ENCODE data around the gene HDAC1.

The HDAC1 gene

DNA sequence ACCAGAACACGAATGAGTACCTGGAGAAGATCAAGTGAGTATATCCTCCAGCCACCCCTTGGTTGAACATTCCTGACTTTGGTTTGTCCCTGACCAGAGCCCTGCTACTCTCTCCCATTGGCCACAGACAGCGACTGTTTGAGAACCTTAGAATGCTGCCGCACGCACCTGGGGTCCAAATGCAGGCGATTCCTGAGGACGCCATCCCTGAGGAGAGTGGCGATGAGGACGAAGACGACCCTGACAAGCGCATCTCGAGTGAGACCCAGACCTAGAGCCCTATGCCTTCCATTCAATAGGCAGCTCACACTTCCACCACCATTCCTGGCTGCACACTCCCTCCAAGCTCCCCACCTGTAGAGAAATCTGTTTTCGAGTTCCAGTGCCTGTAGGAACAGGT lies 39.7 kb downstream of the HDAC1 start:
- no peak for DNase-seq

DNA sequence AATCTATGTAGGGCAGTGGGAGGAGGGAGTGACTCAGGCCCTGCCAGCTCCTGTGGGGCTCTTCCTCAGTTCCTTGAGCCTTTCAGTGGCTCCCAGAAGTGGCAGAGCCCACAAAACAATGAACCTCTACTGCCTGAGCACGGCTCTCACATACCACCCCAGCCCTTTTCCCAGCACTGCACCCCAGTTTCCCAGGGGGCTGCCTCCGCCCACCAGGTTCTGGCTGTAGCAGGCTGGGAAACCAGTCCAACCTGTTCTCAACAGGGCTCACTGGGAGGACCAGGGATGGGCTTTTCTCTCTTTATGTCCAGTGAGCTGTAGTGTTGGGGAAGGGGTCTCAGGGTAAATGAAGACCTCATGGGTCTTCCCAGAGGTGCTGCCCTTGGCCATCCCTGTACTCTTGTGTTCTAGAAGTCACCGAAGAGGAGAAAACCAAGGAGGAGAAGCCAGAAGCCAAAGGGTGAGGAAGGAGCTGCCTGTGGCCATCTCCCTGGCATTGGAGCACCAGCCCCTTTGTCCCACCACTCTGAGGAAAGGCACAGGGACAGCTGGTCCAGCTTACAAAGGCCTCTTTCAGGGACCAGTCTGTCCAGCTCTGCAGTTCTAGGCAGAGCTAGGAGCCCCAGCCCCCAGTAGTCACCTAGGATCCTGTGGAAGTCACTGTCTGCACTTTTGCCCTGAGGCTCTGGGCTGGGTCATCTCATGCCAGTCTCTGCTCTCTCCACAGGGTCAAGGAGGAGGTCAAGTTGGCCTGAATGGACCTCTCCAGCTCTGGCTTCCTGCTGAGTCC lies 40.6 kb downstream of the HDAC1 start:
- no peak for DNase-seq

DNA sequence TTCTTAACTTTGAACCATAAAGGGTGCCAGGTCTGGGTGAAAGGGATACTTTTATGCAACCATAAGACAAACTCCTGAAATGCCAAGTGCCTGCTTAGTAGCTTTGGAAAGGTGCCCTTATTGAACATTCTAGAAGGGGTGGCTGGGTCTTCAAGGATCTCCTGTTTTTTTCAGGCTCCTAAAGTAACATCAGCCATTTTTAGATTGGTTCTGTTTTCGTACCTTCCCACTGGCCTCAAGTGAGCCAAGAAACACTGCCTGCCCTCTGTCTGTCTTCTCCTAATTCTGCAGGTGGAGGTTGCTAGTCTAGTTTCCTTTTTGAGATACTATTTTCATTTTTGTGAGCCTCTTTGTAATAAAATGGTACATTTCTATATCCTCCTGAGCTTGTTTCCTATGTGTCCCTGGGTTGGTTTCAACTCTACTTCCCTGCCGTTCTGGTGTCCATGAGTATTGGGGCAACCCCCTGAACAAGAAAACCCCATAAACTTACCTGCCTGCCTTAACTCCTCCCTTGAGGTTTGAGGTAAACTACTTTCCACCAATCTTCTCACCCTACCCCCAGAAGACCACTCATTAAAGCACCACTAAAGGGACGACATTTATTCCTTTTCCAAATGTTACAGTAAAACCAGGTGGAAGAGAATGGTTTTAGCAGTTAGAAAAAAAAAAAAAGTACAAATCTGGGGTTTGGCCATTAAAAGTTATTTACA lies 41.5 kb downstream of the HDAC1 start:
- no peak for DNase-seq

DNA sequence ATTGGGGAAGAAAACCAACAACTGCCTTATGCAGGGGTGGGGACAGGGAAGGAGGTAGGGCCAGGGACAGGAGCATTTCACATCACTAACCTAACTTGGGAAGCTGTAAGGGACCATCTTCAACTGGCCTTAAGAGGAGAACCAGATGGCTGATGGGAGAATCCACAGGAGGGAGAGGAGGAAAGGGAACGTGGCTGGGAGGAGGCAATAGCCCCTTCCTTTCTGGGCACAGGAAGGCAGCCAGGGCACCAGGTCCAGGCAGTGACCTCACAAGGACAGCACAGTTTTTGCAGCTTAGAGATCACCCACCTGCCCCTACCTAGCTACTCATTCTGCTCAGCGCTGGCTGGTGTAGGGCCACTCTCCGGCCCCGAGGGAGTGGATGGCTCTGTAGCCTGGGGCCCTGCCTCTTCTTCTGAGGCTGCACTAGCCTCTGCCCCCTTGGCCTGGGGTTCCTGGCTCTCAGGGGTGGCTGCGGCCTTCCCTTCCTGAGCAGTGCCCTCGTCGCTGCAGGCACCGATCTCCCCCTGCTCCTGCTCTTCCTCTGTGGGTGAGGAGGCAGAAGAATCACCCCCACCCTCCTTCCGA lies 42.5 kb downstream of the HDAC1 start:
- DNase-seq: no peak

DNA sequence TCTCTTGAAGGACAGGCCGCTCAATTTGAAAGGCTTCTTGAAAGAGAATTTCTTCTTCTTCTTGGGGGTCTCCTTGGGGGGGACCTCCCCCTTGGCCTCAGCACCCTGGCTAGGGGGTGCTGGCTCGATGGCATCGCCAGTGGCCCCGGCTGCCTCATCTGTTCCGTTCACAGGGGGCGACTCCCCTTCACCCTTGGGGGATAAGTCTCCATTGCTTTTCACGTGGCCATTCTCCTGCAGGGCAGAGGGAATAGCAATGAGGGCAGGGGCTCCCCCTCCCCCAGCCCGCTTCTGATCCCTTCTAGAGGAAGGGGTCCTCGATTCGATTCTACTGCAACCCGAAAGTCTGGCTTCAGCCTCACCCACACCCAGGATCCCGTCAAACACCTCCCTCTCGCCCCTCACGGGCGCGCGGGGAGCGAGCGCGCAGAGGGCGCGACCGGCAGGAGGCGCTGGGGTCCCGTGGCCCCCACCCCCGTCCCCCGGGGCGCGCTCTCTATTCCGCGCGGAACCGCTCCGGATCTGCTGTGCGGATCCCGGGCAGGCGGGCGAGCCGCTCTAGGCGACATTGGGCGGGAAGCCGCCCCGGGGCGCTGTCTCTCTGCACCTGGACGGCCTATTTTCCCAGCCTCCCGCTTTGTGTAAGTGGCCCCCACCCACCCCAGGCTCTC lies 43.1 kb downstream of the HDAC1 start:
- DNase-seq: no peak

DNA sequence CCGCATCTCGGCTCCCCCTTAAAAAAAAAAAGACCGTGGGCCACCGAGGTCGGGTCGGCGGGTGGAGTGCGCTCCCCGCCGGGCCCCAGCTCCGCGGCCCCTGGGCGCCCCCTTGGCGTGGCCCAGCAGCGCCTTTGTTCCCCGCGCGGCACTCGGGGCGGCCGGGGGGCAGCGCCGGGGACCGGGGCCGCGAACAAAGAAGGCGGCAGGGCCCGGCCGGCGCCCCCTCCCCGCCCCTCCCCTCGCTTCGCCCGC lies 43.6 kb downstream of the HDAC1 start:
- DNase-seq: no peak

DNA sequence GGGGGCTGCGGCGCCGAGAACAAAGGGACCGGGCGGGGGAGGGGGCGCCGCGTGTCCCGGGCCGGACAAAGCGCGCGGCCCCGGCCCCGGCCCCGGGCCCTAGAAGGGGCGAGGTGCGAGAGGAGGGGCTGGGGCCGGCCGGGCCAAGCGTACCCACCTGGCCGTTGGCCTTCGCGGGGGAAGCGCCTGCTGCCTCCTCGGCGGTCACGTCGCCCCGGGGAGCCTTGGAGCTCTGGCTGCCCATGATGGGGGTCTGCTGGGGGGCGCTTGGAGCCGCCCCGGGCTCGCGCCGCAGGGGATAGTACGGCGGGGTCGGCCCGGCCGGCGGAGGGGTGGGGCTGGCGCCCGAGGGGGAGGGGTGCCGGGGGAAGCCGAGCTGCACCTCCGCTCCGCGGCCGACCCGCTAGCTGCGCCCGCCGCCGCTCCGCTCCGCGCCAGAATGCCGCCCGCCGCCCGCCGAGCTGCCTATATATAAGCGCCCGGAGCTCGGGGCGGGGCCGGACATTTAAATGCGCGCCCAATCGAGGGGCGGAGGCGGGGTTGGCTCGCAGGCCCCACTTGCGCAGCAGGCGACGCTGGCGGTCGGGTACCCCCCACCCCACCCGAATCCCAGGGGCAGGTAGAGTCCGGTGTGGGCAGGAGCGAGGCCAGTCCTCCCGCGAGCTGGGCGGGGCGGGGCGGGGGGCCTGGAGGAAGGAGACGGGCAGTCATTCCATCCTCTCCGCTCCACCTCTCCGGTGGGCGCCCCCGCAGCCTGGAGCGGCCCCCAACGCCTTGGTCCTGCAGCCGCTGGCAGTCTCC lies 44.1 kb downstream of the HDAC1 start, which contains the start of gene MARCKSL1:
Gene MARCKSL1, minus strand, starts transcription at position 444 of the 801 bp plus-strand sequence. Its CDS starts 200 bp downstream, at position 244.
- no peak for DNase-seq

DNA sequence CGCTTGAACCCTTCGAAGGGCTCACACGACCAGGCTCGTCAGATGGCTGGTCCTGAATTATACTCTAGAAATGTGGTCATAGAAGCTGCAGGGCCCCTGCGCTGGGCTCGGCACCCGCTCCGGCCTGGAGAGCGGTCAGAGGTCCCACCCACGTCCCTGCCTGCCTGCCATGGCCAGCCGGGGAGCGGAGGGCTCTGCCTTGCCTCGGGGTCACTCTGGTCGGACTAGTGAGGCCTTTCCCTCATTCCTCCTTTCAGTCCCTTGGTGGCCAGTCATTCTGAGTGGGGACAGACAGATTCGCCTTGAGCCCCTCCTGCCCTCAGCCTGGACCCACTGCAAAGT lies 44.7 kb downstream of the HDAC1 start:
- no peak for DNase-seq

DNA sequence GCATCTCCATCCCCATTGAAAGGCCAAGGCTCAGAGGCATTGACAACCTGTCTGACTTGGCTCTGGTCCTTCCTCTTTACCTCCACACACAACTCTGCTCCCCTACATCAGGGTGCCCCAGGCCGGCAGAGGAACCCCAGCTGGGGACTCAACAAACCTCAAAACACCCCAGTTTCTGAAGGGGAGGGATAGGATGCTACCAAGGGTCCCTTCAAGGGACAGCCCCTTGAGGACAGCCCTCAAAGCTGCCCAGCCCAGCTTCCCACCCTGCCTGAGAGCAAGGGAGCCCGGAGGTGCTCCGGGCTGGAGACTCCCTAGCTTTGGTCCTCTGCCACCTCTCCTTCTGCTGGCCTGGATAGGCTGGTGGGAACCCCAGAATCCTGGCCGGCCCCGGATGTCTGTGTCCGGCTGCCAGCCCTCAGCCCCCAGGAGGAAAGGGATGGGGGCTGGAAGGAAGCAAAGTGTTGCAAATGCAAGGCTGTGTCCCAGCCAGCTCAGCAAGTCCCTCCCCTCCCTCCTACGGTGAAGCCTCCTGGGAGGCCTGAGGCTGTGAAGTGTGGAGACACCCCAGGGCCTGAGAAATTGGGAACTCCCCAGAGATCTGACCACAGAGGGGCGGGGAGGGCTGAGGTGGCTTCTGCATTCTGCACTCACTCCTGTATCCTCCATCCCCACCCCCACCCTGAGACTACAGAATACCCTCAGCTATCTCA lies 45.2 kb downstream of the HDAC1 start:
- peak; percentile 85 for DNase-seq

DNA sequence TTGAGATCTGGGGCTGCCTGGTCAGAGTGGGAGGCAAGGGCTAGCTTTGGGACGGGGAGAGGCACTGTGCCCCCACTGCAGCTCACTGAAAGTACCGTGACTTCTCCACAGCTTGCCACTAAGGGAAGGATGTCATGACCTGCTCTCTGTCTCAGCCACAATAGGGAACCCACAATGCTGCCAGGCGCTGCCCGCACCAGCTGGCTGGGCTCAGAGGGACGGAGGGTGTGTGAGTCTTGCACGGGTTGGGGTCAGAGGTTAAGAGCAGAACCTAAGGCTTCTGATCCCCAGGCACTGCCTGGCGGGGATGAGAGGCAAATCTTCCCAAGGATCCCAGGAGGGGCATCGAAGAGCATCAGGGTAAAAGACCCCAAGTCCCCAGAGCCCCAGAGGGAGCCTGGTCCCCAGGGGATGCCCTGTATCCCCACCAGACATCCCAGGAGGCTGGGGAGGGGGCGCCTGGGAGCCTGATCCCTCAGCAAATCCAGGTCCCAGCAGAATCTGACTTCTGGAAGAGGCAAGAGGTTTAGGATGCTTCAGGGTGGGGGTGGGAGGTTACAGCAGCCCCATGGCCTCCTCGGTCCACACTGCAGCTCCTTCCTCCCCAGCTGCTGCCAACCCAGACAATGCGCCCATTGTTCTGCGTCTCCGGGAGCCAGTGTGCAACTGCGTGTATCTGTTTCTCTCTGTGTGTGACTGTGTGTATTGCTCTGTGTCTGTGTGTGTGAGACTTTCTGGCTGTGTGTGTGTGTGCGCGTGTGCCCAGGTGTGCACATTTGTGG lies 46.2 kb downstream of the HDAC1 start:
- DNase-seq: no peak

DNA sequence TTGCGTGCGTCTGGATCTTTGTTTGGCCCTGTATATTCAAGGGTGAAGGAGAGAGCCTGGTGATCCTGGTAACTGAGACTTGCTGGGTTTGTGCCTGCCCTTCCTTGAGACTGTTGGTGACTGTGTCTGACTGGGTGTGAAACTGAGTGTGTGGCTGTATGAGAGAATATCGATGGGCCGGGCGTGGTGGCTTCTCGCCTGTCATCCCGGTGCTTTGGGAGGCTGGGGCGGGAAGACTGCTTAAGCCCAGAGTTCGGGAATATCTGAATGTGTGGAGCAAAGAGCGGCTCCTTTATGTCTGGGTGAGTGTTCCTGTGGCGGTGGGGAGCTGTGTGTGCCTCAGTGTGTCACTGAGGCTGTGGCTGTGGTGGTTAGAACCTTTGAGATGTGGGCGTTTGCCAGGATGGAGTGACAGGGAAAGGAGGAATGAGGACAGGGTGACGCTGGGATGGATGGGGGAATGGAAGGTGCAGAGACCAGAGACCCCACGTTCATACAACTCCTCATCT lies 46.8 kb downstream of the HDAC1 start:
- no peak for DNase-seq

DNA sequence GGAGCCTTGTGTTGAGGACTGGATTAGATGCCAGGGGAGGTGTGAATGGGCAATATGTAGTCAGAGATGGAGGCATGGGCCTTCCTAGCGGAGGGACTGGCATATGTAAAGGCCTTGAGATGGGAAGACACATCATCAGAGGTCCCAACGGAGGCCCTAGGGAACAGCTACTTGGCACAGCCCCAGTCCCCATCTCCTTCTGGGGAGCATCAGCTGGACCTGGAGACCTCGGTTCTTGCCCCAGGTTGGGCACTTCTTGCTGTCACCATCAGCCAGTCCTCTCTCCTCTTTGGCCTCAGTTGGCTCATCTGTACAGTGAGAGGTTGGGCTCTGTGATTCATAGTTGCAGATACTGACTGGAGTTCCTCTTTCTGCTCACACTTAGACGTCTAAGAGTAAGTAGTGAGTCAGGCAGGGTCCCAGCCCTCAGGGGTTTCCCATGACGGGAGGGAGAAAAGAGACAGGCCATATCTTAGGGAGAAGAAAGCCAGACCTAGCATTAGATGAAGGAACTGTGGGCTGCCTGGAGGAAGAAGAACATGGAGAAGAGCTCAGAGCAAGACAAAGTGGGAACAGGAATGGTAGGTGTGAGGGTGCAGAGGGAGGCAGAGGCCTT lies 47.6 kb downstream of the HDAC1 start:
- peak; percentile 57 for DNase-seq

DNA sequence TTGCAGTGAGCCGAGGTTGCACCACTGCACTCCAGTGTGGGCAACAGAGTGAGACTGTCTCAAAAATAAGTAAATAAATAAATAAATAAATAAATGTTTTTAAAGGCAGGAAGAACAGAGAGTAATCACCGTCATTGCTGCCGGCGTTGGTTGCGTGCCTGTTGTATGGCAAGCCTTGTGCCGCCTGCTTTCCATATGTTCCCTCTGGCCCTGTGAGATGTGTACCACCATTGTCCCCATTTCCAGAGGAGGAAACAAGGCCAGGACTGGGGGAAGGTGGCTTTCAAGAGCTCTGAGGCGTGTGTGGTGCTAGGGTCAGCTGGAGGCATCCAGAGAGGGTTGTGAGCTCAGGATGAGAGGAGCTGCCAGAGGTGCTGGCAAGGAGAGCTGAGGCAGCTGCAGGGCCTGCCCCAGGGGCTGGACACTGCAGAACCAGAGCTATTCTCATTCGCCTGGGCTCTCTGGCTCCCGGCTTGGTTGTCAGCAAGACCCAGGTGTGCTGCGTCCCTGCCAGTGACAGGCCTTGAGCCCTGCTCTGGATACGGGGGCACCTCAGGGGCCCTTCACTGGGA lies 49.4 kb downstream of the HDAC1 start:
- DNase-seq: no peak

DNA sequence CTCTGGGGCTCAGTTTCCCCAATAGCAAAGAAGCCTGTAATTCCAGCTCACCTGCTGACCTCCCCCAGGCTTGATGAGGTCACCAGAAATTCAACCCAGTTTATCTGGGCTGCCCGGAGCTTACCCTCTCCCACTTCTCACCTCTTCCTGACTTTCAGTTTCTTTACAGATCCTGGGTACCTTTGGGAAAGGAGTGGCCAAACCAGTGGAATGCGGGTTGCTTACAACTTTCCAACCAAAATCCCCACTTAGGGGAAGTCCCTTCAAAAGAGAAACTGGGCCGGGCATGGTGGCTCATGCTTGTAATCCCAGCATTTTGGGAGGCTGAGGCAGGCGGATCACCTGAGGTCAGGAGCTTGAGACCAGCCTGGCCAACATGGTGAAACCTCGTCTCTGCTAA lies 50.1 kb downstream of the HDAC1 start:
- DNase-seq: no peak

DNA sequence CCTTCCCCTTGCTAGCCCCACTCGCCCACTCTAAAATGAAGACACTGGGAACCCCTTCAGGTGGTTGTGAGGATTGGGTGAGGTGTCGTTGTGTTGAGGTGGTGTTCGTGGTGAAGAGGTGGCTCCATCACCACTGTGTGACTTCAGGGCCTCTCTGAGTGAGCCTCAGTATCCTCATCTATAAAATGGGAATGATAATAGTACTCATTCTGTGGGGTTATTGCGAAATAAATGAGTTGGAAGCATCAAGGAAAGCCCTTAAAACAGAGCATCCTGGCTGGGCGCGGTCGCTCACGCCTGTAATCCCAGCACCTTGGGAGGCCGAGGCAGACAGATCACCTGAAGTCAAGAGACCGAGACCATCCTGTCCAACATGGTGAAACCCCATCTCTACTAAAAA lies 50.8 kb downstream of the HDAC1 start:
- DNase-seq: no peak

DNA sequence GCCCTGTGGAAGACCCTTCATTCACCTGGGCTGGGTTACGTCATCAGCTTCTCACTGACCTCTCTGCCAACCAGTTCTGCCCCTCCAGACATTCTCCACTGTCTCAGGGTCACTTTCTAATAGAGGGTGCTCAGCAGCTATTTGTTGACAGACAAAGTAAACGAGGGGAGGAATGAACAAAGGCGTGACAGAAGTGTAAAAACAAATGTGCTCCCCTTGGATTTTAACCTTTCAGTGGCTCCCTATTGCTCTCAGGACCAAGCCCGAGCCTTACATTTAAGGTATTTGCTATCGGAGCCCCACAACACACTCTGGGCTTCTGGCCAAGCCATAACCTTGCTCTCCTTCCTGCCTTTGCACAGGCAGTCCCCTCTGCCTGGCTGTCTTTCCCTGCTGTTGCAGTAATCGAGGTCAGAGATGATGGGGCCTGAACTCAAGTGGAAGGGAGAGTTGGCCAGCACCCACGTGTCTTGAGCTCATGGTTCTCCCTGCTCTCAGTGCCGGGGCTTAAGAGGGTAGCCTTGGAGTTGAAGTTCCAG lies 53.5 kb downstream of the HDAC1 start:
- DNase-seq: no peak

DNA sequence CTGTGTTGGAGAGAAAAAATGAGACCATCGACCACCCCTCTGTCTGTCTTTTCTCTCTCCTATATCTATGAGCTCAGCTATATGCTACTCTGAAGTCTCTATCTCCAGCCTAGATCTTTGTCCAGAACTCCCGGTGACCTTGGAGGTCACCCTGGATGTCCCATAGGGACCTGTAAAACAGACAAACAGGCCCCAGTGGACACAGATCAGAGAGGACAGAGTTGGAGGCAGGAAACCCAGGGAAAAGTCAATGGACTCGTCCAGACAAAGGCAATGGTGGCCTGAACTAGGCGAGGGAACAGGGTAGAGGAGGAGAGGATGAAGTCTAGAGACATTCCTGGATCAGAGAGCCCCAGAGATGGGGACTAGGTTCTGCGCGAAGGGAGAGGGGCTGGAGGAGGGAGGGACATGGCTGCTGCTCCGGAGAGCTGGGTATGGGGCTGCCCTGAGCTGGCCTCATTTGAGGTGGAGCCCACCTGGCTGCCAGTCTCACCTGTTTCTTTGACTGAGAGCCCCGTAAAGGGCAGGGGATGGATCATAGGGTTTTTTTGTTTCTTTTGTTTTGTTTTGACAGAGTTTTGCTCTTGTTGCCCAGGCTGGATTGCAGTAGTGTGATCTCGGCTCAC lies 54.8 kb downstream of the HDAC1 start:
- no peak for DNase-seq

DNA sequence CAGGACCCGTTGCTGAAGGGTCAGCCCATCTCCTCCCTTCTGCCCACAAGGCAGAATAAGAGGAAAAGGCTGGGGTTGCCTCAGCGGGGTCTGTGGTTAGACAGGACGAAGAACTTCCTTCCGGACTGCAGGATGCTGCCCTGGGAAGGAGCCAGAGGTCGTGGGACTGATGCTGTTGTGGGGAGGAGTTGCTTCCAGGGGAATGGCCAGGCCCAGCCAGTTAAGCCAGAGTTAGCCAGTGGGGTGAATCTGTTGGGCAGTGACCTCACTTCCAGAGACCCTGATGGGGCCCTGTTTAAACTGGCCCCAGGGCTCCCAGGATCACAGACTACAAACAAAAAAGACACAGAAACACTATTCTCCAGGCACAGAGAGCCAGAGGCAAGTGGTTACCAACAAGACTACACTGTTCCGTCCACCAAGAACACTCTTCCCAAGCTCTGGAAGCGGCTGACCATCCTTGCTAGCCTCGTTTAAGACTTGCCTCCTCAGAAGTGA lies 57.4 kb downstream of the HDAC1 start:
- DNase-seq: no peak

DNA sequence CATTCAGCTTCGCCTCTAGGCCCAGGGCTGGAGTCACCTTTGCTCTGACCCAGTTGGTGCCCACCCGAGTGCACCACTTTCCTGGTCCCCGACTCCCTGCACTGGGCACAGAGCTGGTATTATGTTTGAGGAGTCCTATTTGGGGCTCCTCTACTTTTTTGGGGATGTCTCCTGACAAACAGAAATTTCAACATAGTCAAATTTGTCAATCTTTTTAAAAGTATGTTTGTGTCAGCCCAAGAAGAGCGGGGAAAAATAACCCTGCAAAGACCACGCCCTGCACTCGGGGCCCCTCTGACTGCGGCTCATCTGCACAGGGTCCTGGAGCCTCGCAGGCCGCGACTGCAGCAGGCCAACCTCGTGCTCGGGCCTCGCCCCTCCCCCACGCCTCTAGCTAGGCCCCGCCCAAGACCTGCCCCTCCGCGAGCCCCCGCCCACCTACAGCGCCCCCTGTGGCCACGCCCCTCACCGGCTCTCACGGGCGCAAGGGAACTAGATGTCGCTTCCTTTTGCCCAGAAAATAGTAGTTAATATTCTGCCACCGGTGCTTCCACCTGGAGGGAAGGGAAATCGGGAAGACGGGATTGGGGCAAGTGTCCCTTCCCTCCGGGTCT lies 59.0 kb downstream of the HDAC1 start:
- DNase-seq: no peak
